Measurements from ENCODE around the gene GRK5.

The GRK5 gene

GRCh38 chr10:119500821-119501220 lies 293.4 kb downstream of the GRK5 start:
- Mint-ChIP-seq H3K4me3 (no peak overlapping the region), H3K4me1 (peaks cover 44% of the 10 kb centered on the region), H3K27ac (peak overlapping the region in 1 of 3 experiments; percentile 36), H3K9me3 (no peaks in the 10 kb centered on the region), H3K27me3 (ENCODE audit: low read depth) (peaks cover 56% of the 10 kb centered on the region), H3K36me3 (ENCODE audit: low read depth) (no peaks in the 10 kb centered on the region)
- no peak for TF ChIP-seq CTCF (IDR thresholded peaks at IDR 0.05; ENCODE audit: unreplicated experiment in 3 of 3)

GRCh38 chr10:119501690-119502089 lies 294.3 kb downstream of the GRK5 start:
- no peaks in the 10 kb centered on the region for H3K9me3 Mint-ChIP-seq
- H3K4me1 Mint-ChIP-seq: peaks cover 45% of the 10 kb centered on the region
- no peak overlapping the region for H3K4me3 Mint-ChIP-seq
- no peak overlapping the region for H3K27ac Mint-ChIP-seq
- H3K36me3 Mint-ChIP-seq (ENCODE audit: low read depth): no peaks in the 10 kb centered on the region
- H3K27me3 Mint-ChIP-seq (ENCODE audit: low read depth): peaks cover 56% of the 10 kb centered on the region
- no peak for TF ChIP-seq CTCF (IDR thresholded peaks at IDR 0.05; ENCODE audit: unreplicated experiment in 3 of 3)

DNA sequence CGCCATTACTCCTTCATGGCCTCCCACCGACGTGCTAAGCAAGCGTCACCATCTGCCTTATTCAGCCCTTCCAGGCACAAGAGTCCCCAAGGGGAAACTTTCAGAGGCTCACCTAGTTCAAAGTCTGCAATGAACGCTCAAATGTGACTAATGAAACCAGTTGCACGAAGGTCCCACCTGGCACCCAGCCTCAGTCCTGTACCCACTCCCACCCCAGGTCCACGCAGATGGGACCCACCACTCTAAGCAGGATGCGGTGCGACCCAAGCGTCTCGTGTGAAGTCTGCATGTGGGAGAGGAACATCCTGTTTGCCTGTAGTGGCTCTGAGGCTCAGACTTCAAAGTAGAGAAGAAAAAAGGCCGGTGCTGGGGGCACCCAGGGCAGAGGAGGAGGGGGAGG lies 294.8 kb downstream of the GRK5 start:
- H3K9me3 Mint-ChIP-seq: no peaks in the 10 kb centered on the region
- no peak for TF ChIP-seq CTCF (IDR thresholded peaks at IDR 0.05; ENCODE audit: unreplicated experiment in 3 of 3)
- no peak overlapping the region for H3K4me3 Mint-ChIP-seq
- H3K4me1 Mint-ChIP-seq: peaks cover 45% of the 10 kb centered on the region
- no peak overlapping the region for H3K27ac Mint-ChIP-seq
- peaks cover 4% of the 10 kb centered on the region for H3K36me3 Mint-ChIP-seq (ENCODE audit: low read depth)
- peaks cover 56% of the 10 kb centered on the region for H3K27me3 Mint-ChIP-seq (ENCODE audit: low read depth)

- Mint-ChIP-seq H3K4me1 (peaks cover 45% of the 10 kb centered on the region), H3K9me3 (no peaks in the 10 kb centered on the region), H3K36me3 (ENCODE audit: low read depth) (peaks cover 4% of the 10 kb centered on the region), H3K27me3 (ENCODE audit: low read depth) (peaks cover 56% of the 10 kb centered on the region), H3K4me3 (no peak overlapping the region), H3K27ac (no peak overlapping the region)
- TF ChIP-seq CTCF (IDR thresholded peaks at IDR 0.05; ENCODE audit: unreplicated experiment in 3 of 3): no peak
Observed at GRCh38 chr10:119502618-119503155, 295.3 kb downstream of the GRK5 start.

DNA sequence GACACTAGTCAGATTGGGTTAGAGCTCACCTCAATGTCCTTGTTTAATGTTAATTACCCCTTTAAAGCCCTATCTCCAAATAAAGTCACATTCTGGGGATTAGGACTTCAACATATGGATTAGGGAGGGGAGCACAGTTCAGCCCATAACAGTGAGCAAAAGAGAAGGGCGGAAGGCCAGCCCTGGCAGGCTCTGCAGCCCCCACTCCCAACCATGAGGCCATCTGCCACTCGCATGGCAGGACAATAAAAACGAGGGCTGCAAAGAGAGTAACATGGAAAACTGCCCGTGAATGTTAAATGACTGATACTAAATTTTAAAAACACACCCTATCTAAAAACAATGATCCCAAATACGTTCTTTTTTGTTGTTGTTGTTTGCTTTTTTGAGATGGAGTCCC lies 296.4 kb downstream of the GRK5 start:
- Mint-ChIP-seq H3K36me3 (ENCODE audit: low read depth) (peaks cover 4% of the 10 kb centered on the region), H3K27ac (no peak overlapping the region), H3K4me3 (no peak overlapping the region), H3K27me3 (ENCODE audit: low read depth) (peaks cover 52% of the 10 kb centered on the region), H3K4me1 (peaks cover 40% of the 10 kb centered on the region), H3K9me3 (no peaks in the 10 kb centered on the region)
- TF ChIP-seq CTCF (IDR thresholded peaks at IDR 0.05; ENCODE audit: unreplicated experiment in 3 of 3): no peak

- Mint-ChIP-seq H3K9me3 (no peaks in the 10 kb centered on the region), H3K4me1 (peaks cover 32% of the 10 kb centered on the region), H3K36me3 (ENCODE audit: low read depth) (peaks cover 4% of the 10 kb centered on the region), H3K27me3 (ENCODE audit: low read depth) (peaks cover 45% of the 10 kb centered on the region), H3K27ac (no peak overlapping the region), H3K4me3 (no peak overlapping the region)
- no peak for TF ChIP-seq CTCF (IDR thresholded peaks at IDR 0.05; ENCODE audit: unreplicated experiment in 3 of 3)
Observed at GRCh38 chr10:119504651-119505050, 297.3 kb downstream of the GRK5 start.
